Retinal pigment epithelial cell (primary cell): ENCODE measurements around the gene HNRNPUL2.
"Not testable (repeated sequence)": the region's sequence is repeated elsewhere in the genome, so short reads cannot be mapped to it uniquely, and the experiment has no call there.

Experiments
- DNase-seq: peaks from one replicate; pipeline ENCODE4 v3.0.0-alpha.2; 2010; ENCODE audit warnings: low read depth
- H3K4me3 ChIP-seq: 2 replicates; pipeline ENCODE4 v1.5.1; 2011; ENCODE audit warnings: mild to moderate bottlenecking, low read length, control low read depth, moderate library complexity
- CTCF ChIP-seq: conservative IDR thresholded peaks from 2 replicates; pipeline ENCODE4 v1.5.1; 2011; ENCODE audit warnings: low read depth, low read length, control low read depth, inconsistent platforms

The HNRNPUL2 gene

GRCh38 chr11:62708392-62708791, 18.9 kb downstream of the HNRNPUL2 start:
- no peak overlapping the region for H3K4me3 ChIP-seq
- DNase-seq, result no peak
- TF ChIP-seq CTCF, result no peak

- TF ChIP-seq CTCF, result no peak
- peak within 1 kb of the TSS; percentile 49 for H3K4me3 ChIP-seq
- DNase-seq, result no peak
Measured at GRCh38 chr11:62707277-62707861, 19.9 kb downstream of the HNRNPUL2 start, which contains the start of the genes BSCL2 and GNG3. Gene BSCL2, minus strand, starts transcription at chr11:62707424. Its CDS starts 229 bp downstream, at chr11:62707195. Gene GNG3, plus strand, starts transcription at chr11:62707676. Its CDS starts 620 bp downstream, at chr11:62708296.

- no peak for TF ChIP-seq CTCF
- DNase-seq, result no peak
- peak overlapping the region; percentile 49 for H3K4me3 ChIP-seq
Measured at GRCh38 chr11:62706850-62707247, 20.4 kb downstream of the HNRNPUL2 start.

GRCh38 chr11:62705880-62706849, 21.1 kb downstream of the HNRNPUL2 start:
- DNase-seq, result peak; percentile 80
- peak overlapping the region; percentile 62 for H3K4me3 ChIP-seq
- no peak for TF ChIP-seq CTCF

GRCh38 chr11:62705413-62705812, 21.8 kb downstream of the HNRNPUL2 start:
- DNase-seq, result no peak
- H3K4me3 ChIP-seq, result peak overlapping the region; percentile 62
- peak; percentile 10 for TF ChIP-seq CTCF

- not testable (repeated sequence) for DNase-seq
Measured at GRCh38 chr11:62703921-62704320, 23.3 kb downstream of the HNRNPUL2 start.

GRCh38 chr11:62702246-62702645, 25.0 kb downstream of the HNRNPUL2 start:
- no peak for TF ChIP-seq CTCF
- DNase-seq, result no peak
- no peak overlapping the region for H3K4me3 ChIP-seq

More at GRCh38 chr11:62703921-62704320, 23.3 kb downstream of the HNRNPUL2 start:
- H3K4me3 ChIP-seq, result not testable (repeated sequence)
